C4-2B (cell line): ENCODE measurements around the gene NRXN3.

Experiments
- CTCF ChIP-seq: fragments of 450-650 bp; conservative IDR thresholded peaks from 2 replicates; pipeline ENCODE4 v1.5.1; 2017; ENCODE audit warnings: mild to moderate bottlenecking
- ZFX ChIP-seq: fragments of 450-650 bp; IDR thresholded peaks from 2 replicates; pipeline ENCODE4 v1.6.1; 2017

- TF ChIP-seq CTCF = no peak
- TF ChIP-seq ZFX = no peak
Observed at GRCh38 chr14:78313499-78313898, 143.3 kb downstream of the NRXN3 start.
